Breast epithelium (tissue), 4 donors: ENCODE results near the gene STRBP. TPM values are rescaled to one million over a fixed set of nuclear protein-coding genes. Genes with fewer than 3 reads are reported as not detected.

Experiments
- DNase-seq, 2 donors: peaks; one replicate each; pipeline ENCODE4 v3.0.0-alpha.2; 2019; ENCODE audit warnings: low spot score in 2 of 2
- H3K27ac ChIP-seq, 2 donors: fragments of 200-600 bp; sonication (generic) in 1 of 2; one replicate each; pipeline ENCODE4 v1.5.1; 2016 to 2019; ENCODE audit warnings: mild to moderate bottlenecking in 1 of 2
- H3K27me3 ChIP-seq, 2 donors: fragments of 200-600 bp; sonication (generic) in 1 of 2; one replicate each; pipeline versions ENCODE4 v1.5.1 to v1.6.0; 2017 to 2019; ENCODE audit warnings: control low read depth in 1 of 2, mild to moderate bottlenecking in 1 of 2
- H3K36me3 ChIP-seq: fragments of 200-600 bp; one replicate; pipeline ENCODE4 v1.5.1; 2019
- H3K4me1 ChIP-seq, 2 donors: fragments of 200-600 bp; sonication (generic); one replicate each; pipeline ENCODE4 v1.5.1; 2016 to 2019; ENCODE audit warnings: control low read depth in 1 of 2
- H3K4me3 ChIP-seq, 3 donors: fragments of 200-600 bp; sonication (generic); 1 replicate in 2 of 3; 2 replicates in 1 of 3; pipeline ENCODE4 v1.5.1; 2016 to 2019; ENCODE audit warnings: mild to moderate bottlenecking in 3 of 3, moderate library complexity in 2 of 3
- H3K9me3 ChIP-seq, 2 donors: fragments of 200-600 bp; sonication (generic) in 1 of 2; one replicate each; pipeline ENCODE4 v1.5.1; 2016 to 2019; ENCODE audit warnings: control low read depth in 1 of 2
- POLR2A ChIP-seq: fragments of 450-650 bp; IDR thresholded peaks from one replicate; pipeline ENCODE4 v1.6.1; 2016; ENCODE audit warnings: antibody characterized with exemption, mild to moderate bottlenecking, moderate library complexity
- POLR2AphosphoS5 ChIP-seq, 3 donors: sonication (generic); formaldehyde crosslinking; IDR thresholded peaks; one replicate each; pipeline ENCODE4 v1.6.1; 2017; ENCODE audit warnings: antibody characterized with exemption in 3 of 3
- intact Hi-C: fragments of 100-400 bp; cut with DNase I; formaldehyde crosslinking; loops from one replicate; pipeline ENCODE4 v1.15.1; 2023; ENCODE audit warnings: low total_unique reads
- total RNA-seq, 3 donors: library from RNA; depleted of rRNA; stranded (reverse); fragments of >200 nt; gene quantifications; one replicate each; pipeline ENCODE4 v1.1.0, GENCODE V29; 2016
- TF ChIP-seq, protein P1 (sequence below), 3 donors: fragments of 450-650 bp; IDR thresholded peaks; one replicate each; pipeline ENCODE4 v1.5.1; 2016 to 2017; ENCODE audit warnings: antibody characterized with exemption in 3 of 3, mild to moderate bottlenecking in 3 of 3, moderate library complexity in 3 of 3

Gene STRBP
- total RNA-seq, 3 donors from 2014 or later: 8.0 to 37.0 (median 22.6) TPM

DNA sequence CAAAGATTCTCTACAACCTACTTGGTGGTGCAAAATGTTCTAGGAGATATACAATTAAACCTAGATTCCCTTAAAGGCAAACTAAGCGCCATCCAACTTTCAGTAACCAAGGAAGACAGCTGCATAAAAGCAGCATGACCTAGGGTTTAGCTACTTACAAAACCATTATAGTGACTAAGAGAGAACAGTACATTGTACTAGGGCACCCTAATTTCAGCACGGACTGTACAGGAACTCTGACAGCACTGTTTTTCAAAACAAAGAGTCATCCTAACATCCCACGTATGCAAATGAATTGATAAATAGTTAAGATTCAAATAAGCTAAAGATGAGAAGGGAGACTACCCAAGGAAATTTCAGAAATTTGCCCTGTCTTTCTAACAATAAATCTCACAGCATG is 30.0 kb downstream of the STRBP start:
- Histone ChIP-seq H3K4me1 (no peaks in the 10 kb centered on the region), H3K9me3 (no peaks in the 10 kb centered on the region), H3K27me3 (no peaks in the 10 kb centered on the region), H3K27ac (no peak overlapping the region), H3K4me3 (no peak overlapping the region), H3K36me3 (no peaks in the 10 kb centered on the region)
- DNase-seq: no peak
- intact Hi-C loops: no loop called here
- TF ChIP-seq POLR2A: no peak
- TF ChIP-seq POLR2AphosphoS5 (IDR thresholded peaks at IDR 0.05): no peak
- TF ChIP-seq, protein P1, sequence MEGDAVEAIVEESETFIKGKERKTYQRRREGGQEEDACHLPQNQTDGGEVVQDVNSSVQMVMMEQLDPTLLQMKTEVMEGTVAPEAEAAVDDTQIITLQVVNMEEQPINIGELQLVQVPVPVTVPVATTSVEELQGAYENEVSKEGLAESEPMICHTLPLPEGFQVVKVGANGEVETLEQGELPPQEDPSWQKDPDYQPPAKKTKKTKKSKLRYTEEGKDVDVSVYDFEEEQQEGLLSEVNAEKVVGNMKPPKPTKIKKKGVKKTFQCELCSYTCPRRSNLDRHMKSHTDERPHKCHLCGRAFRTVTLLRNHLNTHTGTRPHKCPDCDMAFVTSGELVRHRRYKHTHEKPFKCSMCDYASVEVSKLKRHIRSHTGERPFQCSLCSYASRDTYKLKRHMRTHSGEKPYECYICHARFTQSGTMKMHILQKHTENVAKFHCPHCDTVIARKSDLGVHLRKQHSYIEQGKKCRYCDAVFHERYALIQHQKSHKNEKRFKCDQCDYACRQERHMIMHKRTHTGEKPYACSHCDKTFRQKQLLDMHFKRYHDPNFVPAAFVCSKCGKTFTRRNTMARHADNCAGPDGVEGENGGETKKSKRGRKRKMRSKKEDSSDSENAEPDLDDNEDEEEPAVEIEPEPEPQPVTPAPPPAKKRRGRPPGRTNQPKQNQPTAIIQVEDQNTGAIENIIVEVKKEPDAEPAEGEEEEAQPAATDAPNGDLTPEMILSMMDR (IDR thresholded peaks at IDR 0.05): no peak

- DNase-seq: no peak
- Histone ChIP-seq H3K27ac (no peak overlapping the region), H3K36me3 (no peaks in the 10 kb centered on the region), H3K9me3 (no peaks in the 10 kb centered on the region), H3K4me1 (no peaks in the 10 kb centered on the region), H3K4me3 (no peak overlapping the region), H3K27me3 (no peaks in the 10 kb centered on the region)
- TF ChIP-seq, protein P1 (IDR thresholded peaks at IDR 0.05): no peak
- TF ChIP-seq POLR2AphosphoS5 (IDR thresholded peaks at IDR 0.05) (no peak), POLR2A (no peak)
- intact Hi-C loops: no loop called here
These were observed 31.2 kb downstream of the STRBP start for GRCh38 chr9:123237220-123237619.

DNA sequence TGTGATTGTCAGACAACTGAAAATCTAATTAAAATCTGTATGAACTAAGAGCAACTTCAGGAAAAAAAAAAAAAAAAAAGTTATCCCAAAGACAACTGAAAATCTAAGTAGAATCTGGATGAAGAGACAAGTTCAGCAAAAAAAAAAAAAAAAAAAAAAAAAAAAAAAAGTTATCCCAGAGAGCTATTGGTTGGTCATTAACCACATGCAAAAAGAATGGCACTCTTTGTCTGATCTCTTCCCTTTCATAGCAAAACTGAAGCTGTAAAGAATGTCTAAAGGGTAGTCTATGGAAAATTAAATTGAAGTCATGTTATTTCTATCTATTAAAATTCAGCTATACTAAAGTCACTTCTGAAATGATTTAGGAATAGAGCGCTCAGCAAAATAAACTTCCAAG is 32.9 kb downstream of the STRBP start:
- no peaks in the 10 kb centered on the region for H3K36me3 ChIP-seq
- H3K27ac ChIP-seq: no peak overlapping the region
- no peaks in the 10 kb centered on the region for H3K9me3 ChIP-seq
- no peaks in the 10 kb centered on the region for H3K4me1 ChIP-seq
- intact Hi-C loops: no loop called here
- no peak overlapping the region for H3K4me3 ChIP-seq
- DNase-seq: no peak
- TF ChIP-seq POLR2A (no peak), POLR2AphosphoS5 (IDR thresholded peaks at IDR 0.05) (no peak)
- TF ChIP-seq, protein P1 (IDR thresholded peaks at IDR 0.05): no peak
- no peaks in the 10 kb centered on the region for H3K27me3 ChIP-seq

DNA sequence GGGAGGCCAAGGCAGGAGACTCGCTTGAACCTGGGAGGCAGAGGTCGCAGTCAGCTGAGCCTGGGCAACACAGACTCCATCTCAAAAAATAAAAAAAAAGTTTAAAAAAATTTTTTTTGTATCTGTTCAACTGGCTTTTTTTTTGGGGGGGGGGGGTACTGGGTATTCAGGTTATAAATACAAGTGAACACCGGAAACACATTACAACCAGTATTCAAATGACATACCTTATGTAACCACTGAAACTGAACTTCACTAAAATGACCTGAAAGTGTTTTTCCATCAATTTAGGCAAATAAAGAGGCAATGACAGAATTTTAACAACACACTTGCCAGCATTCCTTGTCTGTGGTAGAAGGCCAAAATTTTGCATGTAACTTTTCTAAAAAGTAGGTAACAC is 33.5 kb downstream of the STRBP start:
- intact Hi-C loops: no loop called here
- H3K36me3 ChIP-seq: no peaks in the 10 kb centered on the region
- H3K9me3 ChIP-seq: no peaks in the 10 kb centered on the region
- no peak for TF ChIP-seq POLR2AphosphoS5 (IDR thresholded peaks at IDR 0.05)
- TF ChIP-seq, protein P1 (IDR thresholded peaks at IDR 0.05): no peak
- TF ChIP-seq POLR2A: no peak
- H3K4me3 ChIP-seq: no peak overlapping the region
- no peaks in the 10 kb centered on the region for H3K27me3 ChIP-seq
- DNase-seq: no peak
- H3K27ac ChIP-seq: no peak overlapping the region
- H3K4me1 ChIP-seq: no peaks in the 10 kb centered on the region

- Histone ChIP-seq H3K4me1 (no peaks in the 10 kb centered on the region), H3K9me3 (no peaks in the 10 kb centered on the region), H3K36me3 (no peaks in the 10 kb centered on the region), H3K4me3 (no peak overlapping the region), H3K27ac (no peak overlapping the region), H3K27me3 (no peaks in the 10 kb centered on the region)
- peak in 1 of 2 donors; percentile 58 for DNase-seq
- intact Hi-C loops: no loop called here
- TF ChIP-seq POLR2AphosphoS5 (IDR thresholded peaks at IDR 0.05) (no peak), POLR2A (no peak)
- TF ChIP-seq, protein P1 (IDR thresholded peaks at IDR 0.05): no peak
These were observed 36.1 kb downstream of the STRBP start for GRCh38 chr9:123232332-123232731.
